Stimulated activated CD8-positive, alpha-beta memory T cell treated with anti-CD3 and anti-CD28 coated beads, Interleukin-15, amount 100 ng/mL, for 1 hour (primary cell): Measurements from ENCODE around the gene FAM3C.
"Not testable (repeated sequence)": the region's sequence is repeated elsewhere in the genome, so short reads cannot be mapped to it uniquely, and the experiment has no call there.

Experiments
- DNase-seq: peaks from one replicate; pipeline ENCODE4 v3.0.0-alpha.2; 2020; ENCODE audit warnings: low read depth

The FAM3C gene, protein sequence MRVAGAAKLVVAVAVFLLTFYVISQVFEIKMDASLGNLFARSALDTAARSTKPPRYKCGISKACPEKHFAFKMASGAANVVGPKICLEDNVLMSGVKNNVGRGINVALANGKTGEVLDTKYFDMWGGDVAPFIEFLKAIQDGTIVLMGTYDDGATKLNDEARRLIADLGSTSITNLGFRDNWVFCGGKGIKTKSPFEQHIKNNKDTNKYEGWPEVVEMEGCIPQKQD

DNA sequence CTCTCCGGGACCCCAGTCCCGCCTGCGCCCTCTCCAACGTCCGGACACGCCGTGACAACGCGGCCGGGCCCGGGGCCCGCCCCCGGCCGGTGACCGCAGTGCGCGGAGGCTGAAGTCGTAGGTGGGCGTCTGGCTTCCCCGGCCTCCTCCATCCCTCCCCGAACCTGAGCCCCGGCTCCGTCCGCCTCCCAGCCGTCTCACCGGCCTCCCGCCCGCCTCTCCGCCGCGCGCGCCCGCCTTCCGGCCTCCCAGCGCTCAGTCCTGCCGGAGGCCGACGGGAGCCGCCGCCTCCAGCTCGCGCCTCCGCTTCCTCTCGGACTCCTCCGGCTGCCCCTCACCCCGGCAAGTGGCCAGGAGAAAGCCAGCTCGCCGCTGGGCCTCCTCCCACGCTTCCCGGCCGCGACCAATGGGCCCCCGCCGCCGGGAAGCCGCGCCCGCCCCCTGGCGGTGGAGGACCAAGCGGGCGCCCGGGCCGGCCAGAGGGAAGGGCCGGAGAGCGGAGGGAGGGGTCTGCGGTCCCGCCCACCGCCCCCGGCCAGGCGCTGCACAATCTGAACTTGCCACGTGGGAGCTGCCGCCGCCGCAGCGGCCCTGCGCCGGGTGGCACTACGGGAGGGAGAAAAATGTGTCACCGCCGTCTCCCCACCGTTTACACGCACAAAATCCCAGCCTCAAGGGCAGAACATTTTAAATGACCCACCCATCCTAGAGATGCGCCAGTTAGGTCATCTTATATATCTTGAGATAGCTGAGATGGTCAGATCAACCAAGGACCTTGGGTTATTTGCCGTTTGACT is at the start of gene FAM3C:
FAM3C (minus strand) TSS at position 348 of the 797 bp plus-strand sequence. CDS start 13,339 bp downstream, outside the sequence.
- DNase-seq = peak; percentile 39

DNA sequence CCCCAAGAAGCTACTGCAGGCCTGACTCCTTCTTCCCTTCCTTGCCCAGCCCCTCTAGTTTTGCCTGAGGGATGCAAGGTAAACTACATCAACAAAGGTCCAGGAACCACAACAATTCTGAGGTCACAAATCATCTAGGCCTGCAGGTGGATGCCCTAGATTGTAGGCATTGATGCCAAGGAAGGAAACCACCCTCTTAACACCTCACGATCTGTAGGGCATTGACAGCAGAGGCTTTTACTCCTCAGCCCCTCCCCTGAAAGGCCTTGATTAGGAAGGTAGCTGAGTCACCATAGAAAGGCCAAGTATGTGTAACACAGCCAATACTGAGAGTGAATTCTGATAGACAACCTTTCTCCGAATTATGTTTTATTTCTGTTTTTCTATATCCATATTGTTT is 46.7 kb upstream of the FAM3C start:
- DNase-seq = no peak

DNA sequence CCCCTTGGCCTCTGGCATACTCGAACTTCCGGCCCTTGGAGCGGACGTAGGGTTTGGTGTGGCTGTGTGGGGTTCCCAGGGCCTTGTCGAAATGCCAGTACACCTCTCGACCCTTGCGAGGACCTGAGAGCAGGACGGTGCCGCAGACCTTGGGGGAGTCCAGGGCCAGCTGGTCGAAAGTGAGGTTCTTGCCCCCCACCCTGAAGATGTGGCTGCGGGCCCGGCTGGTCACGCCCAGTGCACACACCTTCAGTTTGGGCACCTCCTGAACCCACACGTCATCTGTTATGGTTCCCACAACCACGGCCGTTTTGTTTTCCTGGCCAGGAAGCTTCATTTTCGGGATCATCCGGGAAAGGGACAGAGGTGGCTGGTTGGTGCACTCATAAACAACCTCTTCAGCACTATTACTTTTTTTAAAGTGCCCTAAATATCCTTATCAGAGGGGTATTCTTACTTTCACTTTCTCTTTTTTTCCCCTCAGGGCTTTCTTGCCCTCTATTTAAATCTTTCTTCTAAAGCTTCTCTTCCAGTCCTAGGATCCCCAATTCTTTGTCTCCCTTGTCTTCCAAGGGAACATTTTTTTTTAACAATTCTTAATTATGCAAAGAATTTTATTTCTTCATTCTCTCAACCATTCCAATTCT is 44.9 kb upstream of the FAM3C start:
- DNase-seq = no peak

DNA sequence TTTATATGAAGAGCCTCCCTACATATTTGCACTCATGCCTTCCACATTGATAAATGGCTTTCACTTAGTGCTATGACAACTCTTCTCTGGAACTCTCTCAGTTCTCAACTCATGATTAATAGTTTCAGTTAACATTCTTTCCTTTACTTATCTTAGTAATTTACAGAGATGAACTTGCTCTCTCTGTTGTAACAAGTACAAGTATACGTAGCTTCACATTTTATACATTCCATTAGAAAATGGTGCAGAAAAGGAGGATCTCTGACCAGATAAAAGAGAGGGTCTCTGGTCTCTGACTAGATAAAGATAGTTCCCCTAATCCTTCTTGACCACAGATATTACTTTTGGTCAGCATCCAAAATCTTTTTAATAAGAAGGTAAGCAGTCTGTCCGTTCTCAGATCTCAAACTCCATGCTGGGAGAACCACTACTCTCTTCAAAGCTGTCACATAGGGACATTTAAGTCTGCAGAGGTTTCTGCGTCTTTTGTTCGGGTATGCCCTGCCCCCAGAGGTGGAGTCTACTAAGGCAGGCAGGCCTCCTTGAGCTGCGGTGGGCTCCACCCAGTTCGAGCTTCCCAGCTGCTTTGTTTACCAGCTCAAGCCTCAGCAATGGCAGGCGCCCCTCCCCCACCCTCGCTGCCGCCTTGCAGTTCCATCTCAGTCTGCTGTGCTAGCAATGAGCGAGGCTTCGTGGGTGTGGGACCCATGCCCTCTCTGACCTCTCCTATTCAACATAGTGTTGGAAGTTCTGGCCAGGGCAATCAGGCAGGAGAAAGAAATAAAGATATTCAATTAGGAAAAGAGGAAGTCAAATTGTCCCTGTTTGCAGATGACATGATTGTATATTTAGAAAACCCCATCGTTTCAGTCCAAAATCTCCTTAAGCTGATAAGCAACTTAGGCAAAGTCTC is 42.2 kb upstream of the FAM3C start:
- peak; percentile 44 for DNase-seq

DNA sequence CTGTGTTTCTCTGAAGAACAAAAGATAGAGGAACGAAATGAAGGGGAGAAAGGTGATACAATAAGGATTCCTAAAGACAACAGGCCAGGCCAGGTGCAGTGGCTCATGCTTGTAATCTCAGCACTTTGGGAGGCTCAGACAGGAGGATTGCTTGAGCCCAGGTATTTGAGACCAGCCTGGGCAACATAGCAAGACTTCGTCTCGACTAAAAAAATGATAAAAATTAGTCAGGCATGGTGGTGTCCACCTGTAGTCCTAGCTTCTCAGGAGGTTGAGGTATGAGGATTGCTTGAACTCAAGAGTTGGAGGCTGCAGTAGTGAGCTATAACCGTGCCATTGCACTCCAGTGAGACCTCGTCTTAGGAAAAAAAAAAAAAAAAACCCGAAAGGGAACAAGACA is 41.4 kb upstream of the FAM3C start:
- no peak for DNase-seq

DNA sequence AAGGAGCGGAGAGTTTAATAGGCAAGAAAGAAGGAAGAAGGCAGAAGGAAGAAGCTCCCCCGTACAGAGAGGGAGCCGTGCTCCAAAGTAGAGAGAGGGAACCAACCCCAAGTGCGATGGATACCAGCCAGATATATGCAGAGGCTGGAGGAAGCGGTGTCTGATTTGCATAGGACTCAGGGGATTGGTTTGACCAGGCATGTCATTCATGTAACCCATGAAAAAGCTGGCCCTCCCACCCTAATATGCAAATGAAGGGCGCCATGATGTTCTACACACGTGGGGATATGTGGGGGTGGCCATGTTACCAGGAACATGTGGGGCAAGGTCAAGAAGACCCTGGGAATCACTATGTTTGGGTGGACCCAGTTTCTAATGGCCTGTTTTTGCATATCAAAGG is 40.6 kb upstream of the FAM3C start:
- no peak for DNase-seq

DNA sequence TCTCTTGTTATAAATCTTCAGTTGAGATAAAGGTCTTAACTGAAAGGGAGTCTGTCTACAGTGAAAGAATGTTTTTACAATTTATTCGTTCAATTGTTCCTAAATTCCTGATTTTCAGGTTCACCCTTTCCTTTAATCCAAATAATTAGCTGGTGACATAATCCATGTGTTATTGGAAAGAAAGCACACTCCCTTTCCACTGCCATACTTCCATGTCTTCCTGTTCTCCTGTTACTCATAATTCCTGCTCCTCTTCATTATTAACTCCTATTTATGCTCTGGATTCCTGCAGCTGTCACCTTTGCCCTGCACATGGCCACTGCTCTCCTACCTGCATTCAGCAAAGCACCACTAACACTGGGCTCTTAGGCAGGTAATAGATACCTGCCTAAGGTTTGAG is 40.0 kb upstream of the FAM3C start:
- DNase-seq = no peak

DNA sequence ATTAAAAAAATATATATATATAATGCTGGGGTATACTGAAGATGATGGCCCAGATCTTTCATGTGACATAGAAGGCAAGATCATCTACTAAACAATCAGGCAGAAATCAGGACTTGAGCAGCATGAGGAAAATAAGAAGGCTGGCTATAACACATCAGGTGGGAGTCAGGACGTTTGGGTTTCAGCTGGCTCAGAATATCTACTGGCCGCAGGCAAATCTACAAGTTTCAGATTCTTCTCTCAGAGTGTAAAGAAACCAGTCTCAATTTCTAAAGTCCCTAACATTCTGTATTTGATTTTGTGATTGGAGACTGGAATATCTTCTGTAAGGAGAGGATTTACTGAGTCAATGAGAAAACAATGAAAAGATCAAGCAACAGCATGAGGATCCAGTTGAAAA is 37.7 kb upstream of the FAM3C start:
- DNase-seq = no peak

DNA sequence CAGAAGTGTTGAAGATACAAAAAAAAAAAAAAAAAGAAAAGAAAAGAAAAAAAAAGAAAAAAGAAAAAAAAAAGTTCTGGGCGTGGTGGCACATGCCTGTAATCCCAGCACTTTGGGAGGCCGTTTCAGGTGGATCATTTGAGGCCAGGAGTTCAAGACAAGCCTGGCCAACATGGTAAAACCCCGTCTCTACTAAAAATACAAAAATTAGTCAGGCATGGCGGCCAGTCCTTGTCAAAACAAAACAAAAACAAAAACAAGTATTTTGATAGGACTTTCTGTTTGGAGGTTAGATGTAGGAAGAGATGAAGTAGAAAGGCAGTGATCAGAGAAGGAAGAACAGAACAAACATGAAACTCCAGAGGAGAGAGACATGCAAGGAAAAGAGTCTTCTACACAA is 36.4 kb upstream of the FAM3C start:
- not testable (repeated sequence) for DNase-seq

DNA sequence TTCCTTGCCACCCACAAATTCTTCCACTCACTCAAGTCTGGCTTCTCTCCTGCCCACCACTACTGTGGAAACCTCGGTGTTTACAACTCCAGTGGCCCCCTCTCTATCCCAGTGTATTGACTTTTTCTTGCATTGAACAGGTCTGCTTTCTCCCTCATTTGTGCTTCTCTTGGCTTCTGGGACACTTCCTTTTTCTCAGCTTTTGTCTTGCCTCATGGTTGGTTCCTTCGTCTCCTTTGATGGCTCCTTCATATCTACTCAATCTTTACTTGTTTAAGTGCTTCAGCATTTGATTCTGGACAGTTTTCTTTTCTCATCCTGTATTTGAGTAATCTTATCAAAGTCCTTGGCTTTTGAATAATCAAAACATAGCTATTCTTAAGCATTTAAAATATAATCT is 35.9 kb upstream of the FAM3C start:
- no peak for DNase-seq

DNA sequence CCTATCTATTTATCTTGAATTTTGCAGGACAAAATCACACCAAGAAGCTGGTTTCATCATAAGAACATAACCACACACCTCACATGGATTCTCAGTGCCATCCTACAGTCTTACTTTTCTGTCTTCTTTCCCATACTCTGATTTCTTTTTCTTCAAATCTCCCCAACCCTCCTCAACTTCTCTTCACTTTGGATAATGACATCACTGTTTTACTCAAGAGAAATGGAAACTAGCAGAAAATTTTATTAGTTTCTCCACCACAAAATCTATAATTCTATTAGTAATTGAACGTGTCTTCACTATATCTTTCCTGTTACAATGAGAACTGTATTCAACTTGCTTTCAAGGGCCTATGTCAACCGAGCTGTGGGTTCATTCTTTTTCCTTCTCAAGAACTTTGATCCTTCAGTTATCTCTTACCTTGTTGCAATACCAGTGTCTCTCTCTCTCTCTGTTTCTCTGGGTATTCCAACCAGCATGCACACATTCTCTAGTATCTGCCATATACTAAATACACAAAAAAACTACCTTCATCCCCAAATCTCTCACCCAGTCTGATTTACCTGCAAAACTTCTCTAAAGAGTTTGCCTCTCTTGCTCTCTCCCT is 35.4 kb upstream of the FAM3C start:
- no peak for DNase-seq

DNA sequence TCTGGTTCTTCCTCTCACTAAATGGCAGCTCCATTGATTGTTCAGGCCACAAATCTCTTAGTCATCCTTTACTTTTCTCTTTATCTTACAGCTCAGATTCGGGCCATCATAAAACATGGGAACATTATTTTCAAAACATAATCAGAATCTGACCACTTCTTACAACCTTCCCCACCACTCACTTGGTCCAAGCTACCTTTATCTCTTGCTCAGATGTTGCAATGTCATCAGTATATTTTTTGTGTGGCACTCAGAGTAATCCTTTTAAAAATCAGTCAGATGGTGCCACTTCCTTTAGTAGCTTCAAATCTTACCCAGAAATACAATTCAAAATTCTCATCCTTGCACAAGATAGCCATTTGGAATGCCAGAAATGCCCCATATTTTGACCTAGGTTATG is 34.5 kb upstream of the FAM3C start:
- no peak for DNase-seq

DNA sequence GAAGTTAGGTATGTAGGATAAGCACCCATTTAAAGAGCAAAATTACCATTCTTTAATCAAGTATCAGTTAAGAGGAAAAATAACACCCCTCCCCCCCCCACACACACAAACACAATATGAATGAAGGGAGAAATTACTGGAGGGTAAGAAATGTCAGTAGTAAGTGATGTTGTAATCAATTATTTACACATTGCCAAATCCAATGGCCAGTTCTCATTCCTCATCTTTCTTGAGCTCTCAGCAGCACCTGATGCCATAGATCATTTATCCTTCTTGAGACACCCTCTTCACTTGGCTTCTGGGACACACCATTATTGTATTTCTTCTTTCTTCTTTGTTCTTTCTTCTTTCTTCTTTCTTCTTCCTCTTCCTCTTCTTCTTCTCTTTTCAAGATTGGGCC is 33.7 kb upstream of the FAM3C start:
- DNase-seq = no peak

DNA sequence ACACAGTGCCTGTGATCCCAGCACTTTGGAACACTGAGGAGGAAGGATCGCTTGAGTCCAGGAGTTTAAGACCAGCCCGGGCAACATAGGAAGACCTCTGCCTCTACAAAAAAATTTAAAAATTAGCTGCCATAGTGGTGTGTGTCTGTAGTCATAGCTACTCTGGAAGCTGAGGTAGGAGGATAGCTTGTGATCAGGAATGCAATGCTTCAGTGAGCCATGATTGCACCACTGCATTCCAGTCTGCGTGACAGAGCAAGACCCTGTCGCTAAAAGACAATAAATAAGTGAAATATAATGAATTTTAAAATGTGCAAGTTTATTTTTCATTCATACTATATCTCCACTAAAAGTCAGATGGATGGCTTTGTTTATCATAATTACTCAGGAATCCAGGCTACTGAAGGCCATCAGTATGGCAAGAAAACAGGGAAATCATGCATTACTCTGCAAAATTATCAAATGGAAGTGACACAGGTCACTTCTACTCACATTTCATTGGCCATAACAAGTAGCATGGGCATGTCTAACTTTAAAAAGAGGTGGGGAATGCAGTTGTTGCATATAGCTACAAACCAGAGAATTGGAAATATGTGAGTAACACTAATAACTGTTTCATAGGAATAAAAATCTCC is 32.9 kb upstream of the FAM3C start:
- DNase-seq = no peak

DNA sequence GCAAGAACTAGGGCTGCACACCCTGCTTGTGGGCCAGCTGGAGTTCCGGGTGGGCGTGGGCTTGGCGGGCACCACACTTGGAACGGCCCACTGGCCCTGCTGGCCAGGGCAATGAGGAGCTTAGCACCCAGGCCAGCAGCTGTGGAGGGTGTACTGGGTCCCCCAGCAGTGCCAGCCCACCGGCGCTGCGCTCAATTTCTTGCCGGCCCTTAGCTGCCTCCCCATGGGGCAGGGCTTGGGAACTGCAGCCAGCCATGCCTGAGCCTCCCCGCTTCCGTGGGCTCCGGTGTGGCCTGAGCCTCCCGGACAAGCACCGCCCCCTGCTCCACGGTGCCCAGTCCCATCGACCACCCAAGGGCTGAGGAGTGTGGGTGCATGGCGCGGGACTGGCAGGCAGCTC is 25.6 kb upstream of the FAM3C start:
- DNase-seq = not testable (repeated sequence)

DNA sequence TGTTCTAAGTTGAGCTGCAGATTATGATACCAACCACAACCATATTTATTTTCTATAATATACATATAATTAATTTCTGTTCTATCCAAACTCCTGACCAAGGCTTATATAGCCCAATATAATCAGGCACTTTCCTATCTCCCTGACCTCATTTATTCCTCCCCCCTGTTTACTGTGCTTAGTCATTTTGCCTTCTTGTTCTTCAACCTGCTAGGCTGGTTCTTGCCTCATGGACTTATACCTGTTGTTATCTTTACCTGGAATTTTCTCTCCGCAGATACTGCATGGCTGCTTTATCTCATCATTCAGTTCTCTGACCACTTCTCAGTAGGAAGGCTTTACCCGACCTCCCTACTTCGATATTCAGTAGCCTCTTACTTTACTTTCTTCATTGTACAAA is 24.9 kb upstream of the FAM3C start:
- DNase-seq = no peak

DNA sequence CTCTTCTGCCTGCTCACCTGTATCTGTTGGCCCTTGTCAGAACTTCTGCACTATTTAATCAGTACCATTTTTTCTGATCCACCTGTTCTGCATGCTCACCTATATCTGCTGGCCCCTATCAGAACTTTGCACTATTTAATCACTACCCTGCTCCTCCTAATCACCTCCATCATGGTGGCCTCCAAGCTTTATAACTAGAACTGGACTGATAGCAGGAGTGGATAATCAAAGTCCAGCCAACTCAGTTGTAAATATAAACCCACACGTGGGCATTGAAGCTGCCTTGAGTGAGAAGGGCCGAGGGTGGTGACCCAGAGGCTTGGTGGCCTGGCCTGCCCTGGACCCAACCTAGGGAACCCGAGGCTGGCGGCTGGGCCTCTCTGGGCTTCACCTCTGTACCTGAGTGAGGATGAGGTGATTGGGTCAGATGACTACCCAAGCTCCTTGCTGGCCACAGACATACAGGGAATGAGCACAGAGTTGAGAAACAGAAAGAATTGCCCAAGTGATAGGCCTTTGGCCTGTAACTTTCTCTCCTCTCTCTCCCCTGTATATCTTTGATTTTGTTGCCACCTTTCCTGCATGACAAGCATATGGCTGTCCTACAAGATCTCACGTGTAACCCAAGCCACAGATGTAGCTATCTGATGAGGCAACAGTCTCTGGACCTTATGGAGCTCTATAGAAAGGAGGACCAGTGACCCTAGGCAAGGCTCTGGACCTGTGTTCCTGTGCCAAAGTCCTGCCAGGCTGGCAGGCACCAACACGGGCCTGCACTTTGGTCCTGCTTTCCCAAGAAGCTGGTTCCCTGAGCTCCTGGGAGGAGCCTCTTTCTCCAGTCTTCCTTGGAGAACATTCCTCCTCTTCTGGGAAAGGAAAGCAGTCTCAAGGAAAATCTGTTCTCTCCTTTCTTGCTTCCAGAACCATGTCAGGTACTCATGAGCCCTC is 23.4 kb upstream of the FAM3C start:
- no peak for DNase-seq

DNA sequence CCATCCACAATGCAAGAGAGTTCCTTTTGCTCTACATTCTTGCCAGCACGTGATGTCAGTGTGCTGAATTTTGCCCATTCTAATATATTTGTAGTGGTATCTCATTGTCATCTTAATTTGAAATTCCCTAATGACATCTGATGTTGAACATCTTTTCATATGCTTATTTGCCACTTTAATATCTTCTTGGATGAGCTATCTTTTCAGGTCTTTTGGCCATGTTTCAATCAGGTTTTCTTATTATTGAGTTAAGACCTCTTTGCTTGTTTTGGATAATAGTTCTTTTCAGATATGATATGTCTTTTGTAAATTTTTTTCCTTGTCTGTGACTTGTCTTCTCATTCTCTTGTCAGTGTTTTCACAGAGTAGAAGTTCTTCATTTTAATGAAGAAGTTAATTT is 20.4 kb upstream of the FAM3C start:
- no peak for DNase-seq

DNA sequence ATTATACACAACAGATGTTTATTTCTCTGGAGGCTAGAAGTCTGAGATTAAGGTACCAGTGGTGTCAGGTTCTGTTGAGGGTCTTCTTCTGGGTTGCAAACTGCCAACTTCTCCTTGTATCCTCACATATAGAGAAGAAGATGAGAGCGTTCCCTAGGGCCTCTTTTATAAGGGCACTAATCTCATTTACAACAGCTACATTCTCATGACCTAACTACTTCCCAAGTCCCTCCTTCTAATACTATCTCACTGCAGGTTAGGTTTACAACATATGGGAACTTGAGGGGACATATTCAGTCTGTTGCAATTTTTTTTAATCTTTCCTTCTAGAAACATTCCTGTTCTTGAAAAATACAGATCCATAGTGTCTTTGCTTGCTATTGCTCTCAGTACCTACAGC is 18.3 kb upstream of the FAM3C start:
- no peak for DNase-seq

DNA sequence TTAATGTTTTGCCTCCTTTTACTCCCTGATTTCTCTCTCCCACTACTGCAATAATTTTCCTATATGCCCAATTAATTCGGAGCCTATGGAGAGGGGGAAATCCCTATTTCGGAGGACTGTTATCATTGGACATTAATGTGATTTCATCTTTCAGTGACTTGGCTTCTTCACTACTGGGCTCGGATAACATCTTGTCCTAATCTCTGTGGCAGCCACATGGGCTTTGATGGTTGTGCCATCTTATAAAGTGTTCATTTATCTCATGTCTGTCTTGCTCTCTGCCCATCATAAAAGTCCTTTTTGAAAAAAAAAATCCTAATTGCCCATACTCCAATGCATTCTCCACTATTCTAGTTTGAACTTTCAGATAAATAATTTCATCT is 15.5 kb upstream of the FAM3C start:
- DNase-seq = no peak
